ENCODE results near the gene KMT5C.
A peak's percentile ranks its signal among the peaks of the same experiment; 100 is the strongest.

Gene KMT5C

GRCh38 chr19:55385724-55386492 lies 46.2 kb downstream of the KMT5C start, which contains the start of gene RPL28:
TSS of gene RPL28 (plus strand) at chr19:55385932. CDS start at chr19:55386358, 426 bp downstream.
- peak; percentile 94 to 96 for DNase-seq (ENCODE audit: low read depth in 2 of 2)

GRCh38 chr19:55386493-55386971 lies 46.9 kb downstream of the KMT5C start:
- no peak for DNase-seq (ENCODE audit: low read depth in 2 of 2)

DNA sequence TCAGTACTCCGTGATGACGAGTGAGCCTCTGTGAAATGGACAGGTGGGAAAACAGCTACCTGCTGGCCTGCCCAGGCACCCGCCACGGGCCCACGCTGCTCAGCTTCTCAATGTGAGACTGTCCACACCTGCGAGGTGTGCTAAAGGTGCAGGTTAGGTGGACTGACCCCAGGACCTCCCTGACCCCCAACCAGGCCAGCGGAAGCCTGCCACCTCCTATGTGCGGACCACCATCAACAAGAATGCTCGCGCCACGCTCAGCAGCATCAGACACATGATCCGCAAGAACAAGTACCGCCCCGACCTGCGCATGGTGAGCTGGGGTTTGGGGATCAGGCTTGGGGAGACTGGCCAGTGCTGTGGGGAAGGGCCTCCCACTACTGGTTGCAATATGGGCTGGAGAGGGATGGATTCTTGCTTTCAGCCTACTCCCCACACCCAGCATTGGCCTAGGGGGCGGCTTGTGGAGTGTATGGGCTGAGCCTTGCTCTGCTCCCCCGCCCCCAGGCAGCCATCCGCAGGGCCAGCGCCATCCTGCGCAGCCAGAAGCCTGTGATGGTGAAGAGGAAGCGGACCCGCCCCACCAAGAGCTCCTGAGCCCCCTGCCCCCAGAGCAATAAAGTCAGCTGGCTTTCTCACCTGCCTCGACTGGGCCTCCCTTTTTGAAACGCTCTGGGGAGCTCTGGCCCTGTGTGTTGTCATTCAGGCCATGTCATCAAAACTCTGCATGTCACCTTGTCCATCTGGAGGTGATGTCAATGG lies 48.2 kb downstream of the KMT5C start:
- DNase-seq (ENCODE audit: low read depth in 2 of 2): no peak

DNA sequence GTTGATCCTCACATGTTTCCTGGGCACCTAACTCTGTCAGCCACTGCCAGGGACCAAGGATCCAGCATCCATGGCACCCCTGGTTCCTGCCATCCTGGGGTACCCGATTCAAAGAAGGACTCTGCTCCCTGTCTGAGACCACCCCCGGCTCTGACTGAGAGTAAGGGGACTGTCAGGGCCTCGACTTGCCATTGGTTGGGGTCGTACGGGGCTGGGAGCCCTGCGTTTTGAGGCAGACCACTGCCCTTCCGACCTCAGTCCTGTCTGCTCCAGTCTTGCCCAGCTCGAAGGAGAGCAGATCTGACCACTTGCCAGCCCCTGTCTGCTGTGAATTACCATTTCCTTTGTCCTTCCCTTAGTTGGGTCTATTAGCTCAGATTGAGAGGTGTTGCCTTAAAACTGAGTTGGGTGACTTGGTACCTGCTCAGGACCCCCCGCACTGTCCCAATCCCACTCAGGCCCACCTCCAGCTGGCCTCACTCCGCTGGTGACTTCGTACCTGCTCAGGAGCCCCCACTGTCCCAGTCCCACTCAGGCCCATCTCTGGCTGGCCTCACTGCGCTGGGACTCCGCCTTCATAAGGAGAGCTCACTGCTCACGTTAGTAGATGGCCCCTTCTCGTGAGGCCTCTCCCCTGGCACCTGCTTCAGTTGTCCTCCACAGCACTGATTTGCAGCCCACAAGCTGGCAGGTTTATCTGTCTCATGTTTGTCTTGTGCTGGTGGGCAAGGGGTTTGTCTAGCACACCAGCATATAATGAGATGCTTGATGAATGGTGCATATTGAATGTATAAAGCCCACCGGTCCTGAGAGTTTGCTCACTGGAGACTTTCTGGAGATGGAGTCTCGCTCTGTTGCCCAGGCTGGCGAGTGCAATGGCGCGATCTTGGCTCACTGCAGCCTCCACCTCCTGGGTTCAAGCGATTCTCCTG lies 50.0 kb downstream of the KMT5C start:
- DNase-seq (ENCODE audit: low read depth in 2 of 2): no peak

DNA sequence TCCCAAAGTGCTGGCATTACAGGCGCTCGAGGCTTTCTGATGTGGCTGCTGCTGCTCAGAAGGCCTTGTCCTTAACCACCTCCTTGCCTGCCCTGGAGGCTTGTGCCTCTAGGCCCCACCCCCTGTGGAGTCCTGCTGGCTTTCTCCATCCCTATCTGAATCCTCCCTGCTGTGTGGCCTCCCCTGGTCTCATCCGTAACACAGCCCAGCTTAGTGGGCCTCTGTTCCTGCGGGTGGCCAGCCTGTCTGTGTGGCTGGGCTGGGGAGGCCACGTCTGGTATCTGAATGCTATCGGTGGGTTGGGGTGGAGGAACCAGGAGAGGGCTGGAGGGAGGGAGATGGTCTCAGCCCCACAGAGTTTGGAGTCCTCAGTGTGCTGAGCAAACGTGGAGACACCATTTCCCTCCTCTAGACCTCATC lies 50.8 kb downstream of the KMT5C start:
- DNase-seq (ENCODE audit: low read depth in 2 of 2): no peak

GRCh38 chr19:55391191-55391670 lies 51.6 kb downstream of the KMT5C start:
- no peak for DNase-seq (ENCODE audit: low read depth in 2 of 2)

GRCh38 chr19:55391702-55392615 lies 52.3 kb downstream of the KMT5C start:
- no peak for DNase-seq (ENCODE audit: low read depth in 2 of 2)

DNA sequence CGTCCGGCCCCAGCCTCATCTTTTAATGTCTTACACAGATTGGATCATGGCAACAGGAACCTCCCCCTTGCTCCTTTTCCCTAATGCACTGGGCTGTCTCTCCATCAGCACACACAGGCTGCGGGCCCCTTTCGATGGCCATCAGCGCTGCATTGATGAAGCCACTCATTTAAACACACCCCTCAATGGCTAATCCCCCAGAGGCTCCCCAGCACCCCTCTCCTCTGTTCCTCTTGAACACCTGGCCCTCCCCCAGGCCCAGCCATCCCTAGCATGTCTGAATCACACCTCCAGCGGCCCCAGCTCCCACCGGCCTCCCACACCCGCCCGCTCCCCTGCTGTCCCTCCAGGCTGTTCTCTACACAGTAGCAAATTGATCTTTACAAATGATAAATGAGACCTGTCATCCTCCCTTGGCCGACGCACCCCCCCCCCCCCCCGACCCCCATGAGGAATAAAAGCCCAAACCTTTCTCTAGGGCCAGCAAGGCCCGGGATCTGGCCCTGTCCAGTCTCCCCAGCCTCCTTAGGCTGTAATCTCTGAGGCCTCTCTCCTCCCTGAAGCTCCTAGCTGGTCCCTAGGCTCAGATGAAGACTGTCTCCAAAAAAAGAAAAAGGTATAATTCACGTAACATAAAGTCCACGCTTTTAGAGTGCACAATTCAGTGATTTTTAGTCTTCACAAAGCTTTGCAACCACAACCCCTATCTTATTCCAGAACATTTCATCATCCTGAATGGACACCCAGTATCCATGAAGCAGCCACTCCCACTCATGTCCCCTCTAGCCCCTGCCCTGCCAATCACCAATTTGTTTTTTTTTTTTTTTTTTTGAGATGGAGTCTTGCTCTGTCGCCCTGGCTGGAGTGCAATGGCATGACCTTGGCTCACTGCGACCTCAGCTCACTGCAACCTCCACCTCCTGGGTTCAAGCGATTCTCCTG lies 53.4 kb downstream of the KMT5C start:
- no peak for DNase-seq (ENCODE audit: low read depth in 2 of 2)
